GM12878 (cell line): Measurements from ENCODE around the gene CDH4.

Experiments
- BHLHE40 ChIP-seq, 2 experiments: fragments of 450-650 bp in 1 of 2; IDR thresholded peaks; 2 replicates each; pipeline ENCODE4 v1.6.1; 2011 to 2017; ENCODE audit warnings: low read depth in 2 of 2, borderline replicate concordance in 1 of 2, improper control_type of control experiment in 1 of 2, low read length in 1 of 2, mild to moderate bottlenecking in 1 of 2
- CHD1 ChIP-seq: IDR thresholded peaks from 2 replicates; pipeline ENCODE4 v1.6.1; 2012; ENCODE audit warnings: low read depth, low read length, improper control_type of control experiment
- CHD4 ChIP-seq: fragments of 200-600 bp; sonication (generic); IDR thresholded peaks from 2 replicates; pipeline ENCODE4 v1.6.1; 2016; ENCODE audit warnings: mild to moderate bottlenecking
- ETV6 ChIP-seq, 2 experiments: fragments of 450-650 bp in 1 of 2; IDR thresholded peaks in 1 of 2; conservative IDR thresholded peaks in 1 of 2; 2 replicates each; pipeline ENCODE4 v1.6.1; 2014; ENCODE audit warnings: antibody characterized with exemption in 1 of 2, borderline replicate concordance in 1 of 2, low read depth in 1 of 2, mild to moderate bottlenecking in 1 of 2, moderate library complexity in 1 of 2
- SP1 ChIP-seq: IDR thresholded peaks from one replicate; pipeline ENCODE4 v1.6.1; 2011; ENCODE audit warnings: low read depth, low read length
- TF ChIP-seq, protein P1 (sequence below): IDR thresholded peaks from 2 replicates; pipeline ENCODE4 v1.6.1; 2012; ENCODE audit warnings: low read depth, low read length, improper control_type of control experiment

DNA sequence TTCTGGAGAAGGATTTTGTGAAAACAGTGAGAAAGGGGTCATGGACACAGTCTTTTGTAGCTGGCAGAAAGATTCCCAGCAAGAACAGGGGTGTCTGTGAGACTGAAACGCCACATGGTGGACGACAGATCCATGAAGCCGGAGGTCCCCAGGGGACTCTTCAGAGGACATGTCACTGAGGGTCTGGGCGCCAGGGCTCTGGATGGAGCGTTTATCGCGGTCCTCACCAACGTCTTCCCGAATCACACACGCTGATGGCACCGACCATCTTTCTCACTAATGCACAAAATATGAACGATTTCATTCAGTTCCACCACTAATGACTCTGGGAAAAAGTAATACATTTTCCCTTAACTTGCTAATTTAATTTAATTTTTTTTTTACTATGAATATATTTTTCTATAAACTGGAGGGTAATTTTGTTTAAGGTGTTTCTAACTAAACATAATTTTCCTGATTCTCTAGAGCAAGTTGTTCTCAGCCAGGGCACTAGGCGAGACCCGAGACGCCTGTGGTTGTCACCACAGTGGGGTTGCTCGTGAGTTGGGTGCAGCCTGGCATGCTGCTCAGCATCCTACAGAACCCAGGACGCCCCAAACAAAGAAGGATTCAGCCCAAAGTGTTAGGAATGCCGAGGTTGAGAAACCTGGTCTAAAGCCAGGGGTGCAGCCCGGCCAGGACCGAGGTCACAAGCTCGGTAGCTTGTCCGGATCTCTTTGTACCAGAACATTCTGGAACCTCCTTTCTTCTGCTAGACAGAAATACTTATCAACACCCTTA is 507.4 kb downstream of the CDH4 start:
- TF ChIP-seq, protein P1, sequence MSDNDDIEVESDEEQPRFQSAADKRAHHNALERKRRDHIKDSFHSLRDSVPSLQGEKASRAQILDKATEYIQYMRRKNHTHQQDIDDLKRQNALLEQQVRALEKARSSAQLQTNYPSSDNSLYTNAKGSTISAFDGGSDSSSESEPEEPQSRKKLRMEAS = no peak
- TF ChIP-seq CHD1 (no peak), BHLHE40 (IDR thresholded peaks at IDR 0.05; ENCODE audit: borderline replicate concordance in 1 of 2, low read depth in 2 of 2, low read length in 1 of 2) (no peak), SP1 (no peak), ETV6 (conservative IDR thresholded peaks at IDR 0.05 in 1 of 2, IDR thresholded peaks at IDR 0.05 in 1 of 2; ENCODE audit: borderline replicate concordance in 1 of 2, low read depth in 1 of 2) (no peak), CHD4 (no peak)
